Epithelial cell of proximal tubule (primary cell): ENCODE measurements around the gene CUL1. TPM values are rescaled to one million over a fixed set of nuclear protein-coding genes. Genes with fewer than 3 reads are reported as not detected.

Source experiments
- DNase-seq: peaks from one replicate; pipeline ENCODE4 v3.0.0-alpha.2; 2011; ENCODE audit warnings: low read depth
- H3K4me3 ChIP-seq: 2 replicates; pipeline ENCODE4 v1.5.1; 2011; ENCODE audit warnings: low read depth, mild to moderate bottlenecking, low read length
- total RNA-seq: library from RNA; depleted of rRNA; stranded (reverse); fragments of >200 nt; gene quantifications from 2 replicates; pipeline ENCODE4 v1.2.3, GENCODE V29; 2015
- TF ChIP-seq, protein P1 (sequence below): conservative IDR thresholded peaks from 2 replicates; pipeline ENCODE4 v1.5.1; 2012; ENCODE audit warnings: low read depth, mild to moderate bottlenecking, low read length

Gene CUL1
- total RNA-seq, 1 donor from 2014 or later: 32.5 TPM

GRCh38 chr7:148695953-148696352 is 2.8 kb upstream of the CUL1 start:
- no peak for DNase-seq
- TF ChIP-seq, protein P1, sequence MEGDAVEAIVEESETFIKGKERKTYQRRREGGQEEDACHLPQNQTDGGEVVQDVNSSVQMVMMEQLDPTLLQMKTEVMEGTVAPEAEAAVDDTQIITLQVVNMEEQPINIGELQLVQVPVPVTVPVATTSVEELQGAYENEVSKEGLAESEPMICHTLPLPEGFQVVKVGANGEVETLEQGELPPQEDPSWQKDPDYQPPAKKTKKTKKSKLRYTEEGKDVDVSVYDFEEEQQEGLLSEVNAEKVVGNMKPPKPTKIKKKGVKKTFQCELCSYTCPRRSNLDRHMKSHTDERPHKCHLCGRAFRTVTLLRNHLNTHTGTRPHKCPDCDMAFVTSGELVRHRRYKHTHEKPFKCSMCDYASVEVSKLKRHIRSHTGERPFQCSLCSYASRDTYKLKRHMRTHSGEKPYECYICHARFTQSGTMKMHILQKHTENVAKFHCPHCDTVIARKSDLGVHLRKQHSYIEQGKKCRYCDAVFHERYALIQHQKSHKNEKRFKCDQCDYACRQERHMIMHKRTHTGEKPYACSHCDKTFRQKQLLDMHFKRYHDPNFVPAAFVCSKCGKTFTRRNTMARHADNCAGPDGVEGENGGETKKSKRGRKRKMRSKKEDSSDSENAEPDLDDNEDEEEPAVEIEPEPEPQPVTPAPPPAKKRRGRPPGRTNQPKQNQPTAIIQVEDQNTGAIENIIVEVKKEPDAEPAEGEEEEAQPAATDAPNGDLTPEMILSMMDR: no peak
- no peak overlapping the region for H3K4me3 ChIP-seq

DNA sequence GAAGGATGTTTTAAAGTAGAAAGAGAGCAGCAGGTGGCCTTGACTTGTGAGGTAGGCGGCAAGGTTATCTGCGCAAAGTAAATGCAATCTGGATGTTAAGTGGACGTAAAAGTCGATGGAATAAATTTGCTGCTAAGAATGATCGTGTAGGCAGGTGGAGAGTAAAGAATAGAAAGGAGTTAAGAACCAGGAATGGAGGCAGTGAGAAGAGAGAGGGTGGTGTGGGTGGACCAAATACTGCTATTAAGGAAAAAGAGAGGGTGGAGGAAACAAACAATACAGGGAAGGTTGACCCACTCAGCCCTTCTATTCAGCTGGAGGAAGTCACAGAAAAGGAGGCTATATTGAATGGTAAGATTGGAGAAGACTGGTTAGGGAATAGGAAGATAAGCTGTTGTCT is 1.9 kb upstream of the CUL1 start:
- no peak overlapping the region for H3K4me3 ChIP-seq
- TF ChIP-seq, protein P1: no peak
- DNase-seq: no peak

DNA sequence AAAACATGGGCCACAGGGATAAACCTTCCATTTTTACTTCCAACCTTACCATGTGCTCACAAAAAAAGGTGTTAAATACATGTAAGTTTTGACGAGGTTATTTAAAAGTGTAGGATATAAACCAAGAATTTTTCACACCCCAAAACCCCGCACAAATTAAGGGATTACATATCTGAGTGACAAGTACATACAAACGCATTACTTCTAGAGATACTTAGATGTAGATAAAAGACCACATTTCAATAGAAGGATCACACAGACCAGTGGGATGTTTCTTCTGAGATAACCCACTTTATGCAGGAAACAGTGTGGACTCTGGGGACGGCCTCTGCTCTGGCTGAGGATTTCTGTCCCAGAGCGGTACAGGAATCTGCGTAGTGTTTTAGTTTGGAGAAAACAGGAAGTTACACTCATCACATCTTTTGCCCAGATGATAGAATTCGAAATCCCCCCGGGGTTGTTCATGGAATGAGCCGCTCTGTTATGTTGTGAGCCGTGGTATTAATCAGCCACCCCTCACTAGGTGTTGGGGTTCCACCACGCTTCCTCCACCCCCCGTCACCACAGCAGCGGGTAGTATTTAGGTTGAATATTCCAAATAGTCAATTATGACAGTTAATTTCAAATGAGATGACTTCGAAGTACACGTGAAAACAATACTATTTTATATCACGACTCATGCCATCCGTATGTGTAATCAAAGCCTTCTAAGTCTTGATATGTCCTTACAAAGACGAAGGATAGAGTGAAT is 1.3 kb upstream of the CUL1 start:
- TF ChIP-seq, protein P1: no peak
- H3K4me3 ChIP-seq: peak overlapping the region; percentile 77
- DNase-seq: no peak

- peak overlapping the region; percentile 77 for H3K4me3 ChIP-seq
- DNase-seq: no peak
- TF ChIP-seq, protein P1: no peak
These were observed 701 bp upstream of the CUL1 start for GRCh38 chr7:148698007-148698396.

GRCh38 chr7:148699024-148699781 is 500 bp downstream of the CUL1 start:
- no peak for DNase-seq
- peak overlapping the region; percentile 77 for H3K4me3 ChIP-seq
- TF ChIP-seq, protein P1: no peak

GRCh38 chr7:148699782-148700629 is 1.3 kb downstream of the CUL1 start:
- TF ChIP-seq, protein P1: no peak
- H3K4me3 ChIP-seq: peak overlapping the region; percentile 77
- no peak for DNase-seq
